RKO (cell line): ENCODE data around the gene CLBA1.

ENCODE experiments used
- DNase-seq: peaks from one replicate; pipeline ENCODE4 v3.0.0-alpha.2; 2016; ENCODE audit warnings: low spot score

CLBA1 gene

DNA sequence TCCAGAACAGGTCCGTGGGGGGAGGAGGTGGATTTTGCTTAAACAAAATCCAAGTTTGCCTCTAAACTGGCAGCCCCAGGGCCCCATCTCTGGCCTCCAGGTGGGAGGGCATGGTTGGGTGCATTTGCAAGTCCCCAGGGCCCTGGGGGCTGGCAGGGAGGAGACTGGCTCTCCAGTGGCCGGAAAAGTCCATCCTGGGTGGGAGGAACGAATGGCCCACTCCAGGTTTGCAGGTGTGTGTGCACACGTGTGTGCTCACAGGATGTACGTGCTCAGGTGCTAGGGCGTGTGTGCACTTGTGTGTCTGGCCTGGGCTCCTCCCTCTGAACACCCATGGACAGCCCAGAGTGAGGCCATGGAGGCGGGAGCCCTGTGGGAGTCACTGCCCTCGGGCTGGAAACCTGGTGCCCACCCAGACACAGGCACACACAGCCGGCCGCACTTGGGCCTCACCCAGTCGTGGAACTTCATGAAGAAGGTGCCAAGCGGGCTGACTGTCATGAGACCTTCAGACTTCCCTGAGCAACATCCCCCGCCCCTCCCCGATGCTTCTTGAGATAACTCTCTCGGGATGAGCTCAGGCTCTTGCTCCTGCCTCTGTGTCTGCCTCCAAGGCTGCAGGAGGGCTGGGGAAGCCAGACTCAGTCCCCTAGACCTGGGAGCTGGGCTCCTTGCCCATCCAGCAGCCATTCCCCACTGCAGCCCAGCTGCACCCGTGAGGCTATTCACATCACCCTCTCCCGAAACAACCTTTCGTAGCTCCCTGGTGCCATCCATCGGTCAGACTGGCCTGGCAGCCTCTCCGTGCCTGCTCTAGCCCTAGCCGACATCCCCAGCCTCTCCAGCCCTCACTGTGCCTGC lies 16.8 kb upstream of the CLBA1 start:
- no peak for DNase-seq

DNA sequence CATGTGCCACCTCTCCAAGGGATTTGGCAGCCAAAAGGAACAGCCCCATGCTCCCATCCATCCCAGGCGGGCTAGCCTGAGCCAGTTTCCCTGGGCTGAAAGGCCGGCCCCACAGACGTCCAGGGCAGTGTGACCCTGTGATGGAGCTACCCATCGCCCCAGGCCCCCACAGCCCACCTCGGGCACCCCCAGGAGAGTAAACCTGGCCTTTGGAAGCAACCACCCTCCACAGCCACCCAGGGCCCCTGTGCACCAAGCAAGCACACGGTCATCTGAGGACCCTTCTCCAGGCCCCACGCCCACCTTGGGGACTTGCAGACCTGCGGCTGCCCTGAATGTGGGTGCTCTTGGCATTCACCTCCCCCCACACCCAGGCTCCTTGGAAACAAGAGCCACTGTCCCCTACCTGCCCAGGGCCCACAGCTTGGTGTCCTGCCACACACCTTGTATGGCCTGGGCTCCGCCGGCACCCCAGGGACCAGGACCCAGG lies 15.8 kb upstream of the CLBA1 start:
- no peak for DNase-seq

DNA sequence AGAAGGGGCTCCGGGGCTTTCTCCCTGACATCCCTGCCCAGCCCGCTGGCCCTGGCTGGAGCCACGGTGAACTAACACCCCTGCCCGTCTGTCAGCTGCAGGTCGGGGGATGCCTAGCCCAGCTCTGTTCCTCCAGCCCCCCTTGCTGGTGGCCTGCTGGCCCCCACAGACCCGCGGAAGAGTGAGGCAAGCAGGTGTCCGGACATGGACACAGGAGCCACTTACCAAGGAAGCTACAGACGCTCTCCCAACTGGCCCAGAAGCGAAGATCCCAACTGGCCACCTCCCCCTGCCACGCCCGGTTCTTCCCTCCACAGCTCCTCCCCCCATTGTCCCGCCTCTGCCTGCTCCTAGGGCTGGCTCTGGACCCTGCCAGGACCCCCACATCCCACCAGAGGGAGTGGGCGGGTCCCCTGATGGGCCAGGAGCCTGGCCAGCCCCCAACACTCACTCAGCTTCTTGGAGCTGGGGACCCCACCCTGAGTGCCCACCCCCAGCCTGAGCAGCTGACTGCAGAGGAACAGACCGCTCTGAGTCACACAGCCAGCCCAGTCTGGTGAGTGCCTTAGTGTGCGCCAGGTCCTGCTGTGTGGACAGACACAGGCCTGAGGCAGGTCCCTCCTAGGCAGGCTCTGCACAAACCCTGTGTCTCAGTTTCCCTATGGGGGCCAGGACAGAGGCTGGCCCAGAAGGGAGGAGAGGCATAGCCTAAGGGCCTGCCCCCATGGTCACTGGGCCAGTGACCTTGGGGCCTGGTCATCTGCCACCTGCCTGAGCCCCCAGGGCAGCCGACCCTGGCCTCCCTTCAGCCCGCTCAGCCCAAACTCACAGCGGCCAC lies 15.1 kb upstream of the CLBA1 start:
- peak; percentile 76 for DNase-seq

DNA sequence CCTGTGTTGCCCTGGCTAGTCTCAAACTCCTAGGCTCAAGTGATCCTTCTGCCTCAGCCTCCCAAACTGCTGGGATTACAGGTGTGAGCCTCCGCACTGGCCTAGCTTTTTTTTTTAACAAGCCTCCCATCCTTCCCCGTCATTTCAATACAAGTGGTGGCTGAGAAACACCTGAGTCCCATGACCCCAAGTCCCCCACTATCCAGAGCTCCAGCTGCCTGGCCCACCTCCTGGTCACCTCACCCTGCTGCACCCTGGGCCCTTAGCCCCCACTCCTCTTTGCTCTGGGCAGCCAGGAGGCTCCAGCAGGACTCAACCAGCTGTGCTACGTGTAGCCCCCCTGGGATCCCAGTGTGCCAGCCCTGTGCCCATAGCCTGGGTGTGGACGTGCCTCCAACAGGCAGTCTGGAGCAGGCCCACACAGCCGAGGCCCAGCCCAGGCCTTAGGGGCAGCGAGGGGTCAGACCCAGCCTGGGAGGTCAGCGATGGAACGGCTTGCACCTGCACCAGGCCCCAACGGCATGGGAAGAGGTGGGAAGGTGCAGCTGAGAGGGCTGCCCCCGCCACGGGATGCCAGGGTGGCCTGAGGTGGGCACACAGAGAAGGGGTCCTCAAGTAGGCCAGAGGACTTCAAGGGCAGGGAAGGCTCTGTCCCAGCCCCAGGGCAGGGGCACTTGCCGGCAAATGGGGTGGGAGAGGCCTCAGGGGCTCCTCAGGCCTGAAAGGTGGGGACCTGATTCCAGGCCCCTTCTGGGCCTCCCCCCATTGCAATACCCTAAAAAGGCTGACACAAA lies 13.9 kb upstream of the CLBA1 start:
- DNase-seq: no peak

DNA sequence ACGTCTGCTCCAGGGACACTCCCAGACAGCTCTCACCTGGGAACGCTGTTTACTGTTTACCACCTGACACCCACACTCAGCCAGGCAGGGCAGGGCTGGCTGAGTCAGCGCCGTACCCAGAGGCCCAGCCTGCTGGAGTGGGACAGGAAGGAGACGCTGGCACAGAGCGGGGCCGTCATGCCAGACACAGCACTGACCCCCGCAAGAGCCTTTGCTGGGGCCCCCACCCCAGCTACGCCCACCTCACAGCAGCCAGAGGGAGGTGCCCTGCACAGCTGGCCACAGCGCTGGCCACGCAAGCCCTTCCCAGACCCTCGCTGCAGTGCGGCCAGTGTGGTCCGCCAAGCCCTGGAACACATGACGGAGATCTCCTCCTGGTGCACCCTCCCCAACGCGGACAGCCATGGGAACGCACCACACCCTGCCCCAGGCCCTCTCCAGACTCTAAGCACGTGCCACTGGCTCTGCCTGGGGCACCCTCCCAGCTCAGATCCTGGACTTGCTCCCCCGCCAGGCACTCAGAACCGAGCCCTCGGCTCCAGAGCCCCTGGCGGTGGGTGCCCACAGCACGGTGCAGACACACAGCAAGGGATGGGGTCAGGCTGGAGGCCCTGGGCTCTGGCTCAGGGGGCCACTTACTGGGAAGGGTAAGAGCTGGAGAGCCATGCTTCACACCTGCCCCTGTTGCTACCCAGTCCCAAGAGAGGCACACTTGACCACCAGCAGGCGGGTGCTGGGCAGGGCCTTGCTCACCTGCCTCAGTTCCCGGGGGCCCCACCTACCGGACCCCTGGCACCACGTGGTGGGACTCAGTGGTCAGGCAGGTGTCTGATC lies 13.1 kb upstream of the CLBA1 start:
- no peak for DNase-seq

DNA sequence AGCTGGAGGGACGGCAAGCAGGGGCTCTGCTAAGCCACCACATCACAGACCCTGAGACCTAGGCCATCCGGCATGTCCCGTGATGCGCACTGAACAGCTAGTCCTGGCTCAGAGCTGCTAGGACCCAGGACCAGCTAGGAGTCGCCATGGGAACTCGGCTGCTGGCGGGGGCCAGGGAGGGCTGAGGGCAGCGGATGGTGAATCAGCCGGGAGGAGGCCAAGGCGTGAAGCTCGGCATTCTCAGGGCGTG lies 12.5 kb upstream of the CLBA1 start:
- peak; percentile 96 for DNase-seq

DNA sequence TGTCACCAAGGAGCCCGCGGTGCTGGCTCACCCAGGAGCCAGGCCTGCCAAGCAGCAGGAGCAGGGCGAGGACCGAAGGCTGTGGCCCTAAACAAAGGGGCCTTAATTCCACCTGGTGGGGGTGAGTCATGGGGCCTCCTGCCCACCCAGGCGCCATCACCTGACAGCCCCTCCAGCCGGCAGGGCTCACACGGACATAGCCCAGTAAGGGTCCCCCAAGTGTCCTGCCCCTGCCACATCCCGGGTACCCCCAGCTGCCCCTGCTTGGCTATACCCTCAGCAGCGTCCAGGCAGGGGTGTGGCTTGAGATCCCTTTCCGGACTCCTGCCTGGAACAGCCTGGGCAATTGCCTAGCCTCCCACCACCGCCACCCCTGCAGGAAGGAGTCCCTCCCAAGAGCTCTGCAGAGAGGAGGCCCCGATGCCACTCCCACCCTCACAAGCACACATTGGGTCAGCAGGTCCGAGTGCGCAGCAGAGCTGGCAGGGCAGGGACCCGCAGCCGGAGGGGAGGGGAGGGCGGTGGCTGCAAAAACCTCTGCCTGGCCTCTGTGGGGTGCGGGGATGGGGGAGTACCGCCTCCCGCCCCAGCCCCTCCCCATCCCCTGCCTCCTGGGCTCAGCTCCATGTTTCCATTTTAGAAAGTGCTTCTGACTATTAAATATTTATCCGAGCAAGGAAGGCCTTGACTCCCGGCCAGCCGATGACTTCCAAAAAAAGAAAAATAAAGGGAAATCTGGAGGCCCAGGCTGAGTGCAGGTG lies 12.0 kb upstream of the CLBA1 start:
- peak; percentile 66 for DNase-seq

DNA sequence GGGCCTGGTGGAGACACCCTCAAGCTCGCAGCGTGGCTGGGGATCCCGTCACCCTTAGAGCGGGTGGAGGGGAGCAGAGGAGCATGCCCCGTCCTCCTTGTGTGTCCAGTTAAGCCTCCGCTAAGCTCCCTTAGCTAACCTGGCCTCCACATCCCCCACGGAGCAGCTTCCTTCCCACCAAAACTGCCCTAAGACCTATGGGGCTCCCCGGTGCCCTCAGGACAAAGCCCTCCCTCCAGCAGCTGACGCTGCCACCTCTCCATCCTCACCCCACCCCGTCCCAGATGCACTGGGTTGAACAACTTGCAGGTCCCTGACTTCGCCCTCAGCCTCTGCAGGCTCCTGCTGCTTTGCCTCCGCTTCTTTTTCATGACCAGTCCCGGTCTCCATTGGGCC lies 11.4 kb upstream of the CLBA1 start:
- no peak for DNase-seq

DNA sequence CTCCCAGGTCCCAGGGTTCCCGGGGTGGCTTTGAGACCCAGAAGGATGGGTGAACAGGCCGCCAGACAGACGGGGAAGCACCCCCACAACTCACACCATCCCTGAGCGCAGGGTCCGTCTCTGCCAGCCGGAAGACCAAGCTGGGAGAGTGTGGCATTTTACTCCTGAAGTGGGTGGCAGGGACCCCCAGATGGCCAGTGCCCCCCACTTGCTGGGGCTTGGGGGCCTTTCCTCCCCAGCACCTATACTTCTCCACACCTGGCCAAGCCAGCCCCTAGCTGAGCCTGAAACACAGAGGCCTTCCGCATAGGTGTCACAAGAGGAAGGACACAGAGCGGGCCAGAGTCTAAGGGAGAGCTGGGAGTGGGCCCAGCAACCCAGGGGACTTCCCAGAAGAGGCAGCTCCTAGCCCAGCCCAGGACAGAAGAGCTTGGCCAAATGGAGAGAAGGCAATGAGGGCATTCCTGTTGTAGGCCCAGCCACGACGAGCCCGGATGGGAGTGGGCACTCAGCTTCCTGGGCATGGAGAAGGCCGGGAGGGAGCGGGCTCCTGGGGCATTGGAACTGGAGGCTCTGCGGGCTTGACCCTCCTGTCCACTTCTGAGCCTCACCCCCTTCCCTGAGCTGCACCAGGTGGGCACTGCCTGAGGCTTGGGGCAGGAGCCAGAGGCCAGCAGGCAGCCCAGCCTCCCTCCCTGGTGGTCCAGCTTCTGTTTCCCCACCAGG lies 10.8 kb upstream of the CLBA1 start:
- no peak for DNase-seq

DNA sequence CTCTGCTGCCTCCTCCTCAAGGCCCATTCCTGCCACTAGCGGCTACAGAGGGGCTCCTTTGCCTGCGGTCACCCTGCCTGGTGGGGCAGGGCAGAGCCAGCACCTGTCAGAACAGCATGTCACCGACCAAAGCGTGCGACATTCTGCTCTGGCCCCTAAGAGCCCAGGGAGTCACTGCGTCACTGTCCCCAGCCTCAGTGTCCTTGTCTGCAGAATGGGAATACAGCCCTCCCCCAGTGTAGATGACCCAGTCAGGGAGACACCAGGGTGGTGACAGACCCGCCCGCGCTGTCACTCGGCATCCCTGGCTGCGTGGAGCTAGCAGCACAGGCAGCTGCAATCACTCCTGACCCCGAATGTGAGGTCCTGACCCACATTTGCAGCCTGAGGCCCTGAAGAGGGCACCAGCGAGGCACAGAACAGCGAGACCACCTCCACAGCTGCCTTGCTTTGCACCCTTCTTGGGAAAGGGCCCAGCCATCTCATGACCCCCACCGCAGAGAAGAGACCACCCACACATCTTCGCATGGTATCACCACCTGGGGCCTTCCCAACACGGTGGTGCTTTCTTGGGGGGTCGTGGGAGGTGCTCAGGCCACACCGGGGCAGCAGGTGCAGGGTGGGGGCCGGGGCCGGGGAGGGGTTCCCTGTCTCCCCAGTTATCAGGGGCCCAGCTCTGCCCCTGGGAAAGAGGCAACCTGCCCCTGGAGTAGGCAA lies 9.9 kb upstream of the CLBA1 start:
- DNase-seq: no peak

DNA sequence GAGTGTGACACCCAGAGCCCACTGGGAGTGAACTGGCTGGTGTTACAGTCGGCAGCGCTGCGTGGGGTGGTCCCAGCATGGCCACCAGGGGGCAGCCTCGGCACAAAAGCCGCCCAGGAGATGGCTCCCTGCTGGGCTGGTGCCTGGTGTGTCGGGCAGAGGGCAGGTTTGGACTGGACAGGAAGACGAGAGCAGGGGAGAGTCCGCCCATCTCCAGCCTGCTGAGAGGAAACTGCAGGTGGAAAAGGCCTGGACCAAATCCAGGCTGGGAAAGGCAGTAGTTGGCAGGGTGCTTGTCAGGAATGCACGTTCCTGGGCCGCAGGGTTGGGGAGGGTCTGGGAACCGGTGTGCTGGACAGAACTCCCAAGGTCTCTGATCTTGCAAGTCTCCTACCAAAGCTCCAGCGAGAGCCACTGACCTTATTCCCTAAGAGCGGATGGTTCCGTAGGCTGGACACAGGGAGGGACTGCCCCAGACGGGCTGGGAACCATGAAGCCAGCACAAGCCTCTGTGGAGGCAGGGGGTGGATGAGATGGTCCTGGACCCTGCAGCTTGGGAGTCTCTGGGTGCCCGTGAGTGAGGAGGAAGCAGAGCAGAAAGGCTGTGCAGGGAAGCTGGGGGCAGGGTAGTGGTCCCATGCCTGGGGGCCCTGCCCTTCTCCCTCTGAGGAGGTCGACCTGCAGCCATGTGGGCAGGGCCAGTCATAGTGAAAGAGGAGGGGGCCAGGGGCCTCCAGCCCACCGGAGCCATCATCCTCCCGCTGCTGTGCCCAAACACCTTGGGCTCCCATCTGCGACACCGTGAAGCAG lies 9.2 kb upstream of the CLBA1 start:
- peak; percentile 81 for DNase-seq

DNA sequence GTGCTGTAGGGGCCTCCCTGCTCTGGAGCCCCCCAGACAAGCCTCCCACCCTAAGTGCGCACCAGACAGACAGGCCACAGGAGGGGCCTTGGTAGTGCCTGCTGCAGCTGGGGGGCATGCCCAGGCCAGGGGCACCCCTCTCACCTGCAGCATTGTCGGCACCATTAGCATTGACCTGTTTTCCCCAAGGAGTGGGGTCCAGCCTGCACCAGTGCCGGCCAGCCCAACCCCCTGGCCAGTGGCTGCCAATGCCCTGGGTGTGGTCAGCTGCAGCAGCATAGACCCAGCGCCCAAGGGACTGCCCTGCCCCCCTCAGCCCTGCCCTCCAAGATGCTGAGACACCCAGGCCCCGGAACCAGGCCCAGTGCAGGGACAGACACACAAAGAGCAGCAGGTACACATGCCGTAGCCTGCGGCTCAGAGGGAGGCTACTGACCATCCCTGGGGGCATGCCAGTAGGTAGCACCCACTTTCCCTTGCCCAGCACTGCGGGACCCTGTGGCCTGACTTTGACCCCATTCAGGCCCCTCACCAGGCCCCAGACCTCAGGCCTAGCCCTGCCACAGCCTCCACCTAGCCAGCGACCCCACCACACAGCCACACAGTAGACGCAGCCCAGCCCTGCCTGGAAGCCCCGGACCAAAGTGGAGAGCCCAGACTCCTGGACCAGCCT lies 8.4 kb upstream of the CLBA1 start:
- peak; percentile 24 for DNase-seq

DNA sequence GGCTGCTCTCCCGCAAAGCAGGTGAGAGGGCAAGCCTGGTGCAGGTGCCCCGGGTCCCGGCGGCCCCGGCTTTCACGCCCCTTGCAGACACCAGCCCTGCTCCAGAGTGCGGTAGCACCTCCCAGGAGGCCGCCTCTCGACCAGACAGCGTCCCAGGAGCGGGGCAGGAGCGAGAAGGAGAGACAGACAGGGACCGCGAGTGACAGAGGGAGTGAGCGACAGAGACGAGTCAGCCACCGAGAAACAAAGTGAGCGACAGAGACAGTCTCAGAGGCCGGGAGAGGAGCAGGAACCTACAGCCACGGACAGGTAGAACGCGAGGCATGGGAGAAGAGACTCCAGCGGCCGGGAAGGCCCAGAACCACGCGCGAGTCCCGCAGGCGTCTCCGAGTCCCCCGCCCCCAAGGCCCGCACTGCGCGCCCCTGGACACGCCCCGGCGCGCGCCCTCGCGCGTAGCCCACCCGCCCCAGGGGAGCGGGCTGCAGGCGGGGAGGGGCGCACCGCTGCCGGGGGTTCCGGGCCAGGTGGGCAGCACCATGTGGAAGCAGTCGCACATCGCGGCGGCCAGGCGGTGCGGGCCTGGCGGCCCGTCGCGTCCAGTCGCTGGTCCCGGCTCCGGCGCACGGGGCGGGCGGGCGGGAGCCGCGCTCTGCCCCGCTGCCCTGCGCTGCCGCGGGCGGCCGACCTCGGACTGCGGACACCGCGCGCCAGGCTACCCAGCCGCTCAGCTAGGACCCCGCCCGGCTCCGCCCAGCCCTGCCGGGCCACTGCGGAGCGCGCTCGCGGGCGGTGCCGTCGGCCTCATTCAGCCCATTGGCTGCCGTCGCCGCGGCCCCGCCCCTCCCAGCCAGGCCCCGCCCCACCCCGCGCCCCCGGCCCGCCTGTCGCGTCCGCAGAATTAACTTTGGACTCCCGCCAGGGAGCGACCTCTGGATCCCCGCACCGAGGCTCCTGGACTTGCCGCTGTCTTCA lies 7.6 kb upstream of the CLBA1 start, which contains the start of gene AHNAK2:
TSS of gene AHNAK2 (minus strand) at position 694 of the 973 bp plus-strand sequence. CDS start at position 557, 137 bp downstream.
- peak; percentile 86 for DNase-seq

DNA sequence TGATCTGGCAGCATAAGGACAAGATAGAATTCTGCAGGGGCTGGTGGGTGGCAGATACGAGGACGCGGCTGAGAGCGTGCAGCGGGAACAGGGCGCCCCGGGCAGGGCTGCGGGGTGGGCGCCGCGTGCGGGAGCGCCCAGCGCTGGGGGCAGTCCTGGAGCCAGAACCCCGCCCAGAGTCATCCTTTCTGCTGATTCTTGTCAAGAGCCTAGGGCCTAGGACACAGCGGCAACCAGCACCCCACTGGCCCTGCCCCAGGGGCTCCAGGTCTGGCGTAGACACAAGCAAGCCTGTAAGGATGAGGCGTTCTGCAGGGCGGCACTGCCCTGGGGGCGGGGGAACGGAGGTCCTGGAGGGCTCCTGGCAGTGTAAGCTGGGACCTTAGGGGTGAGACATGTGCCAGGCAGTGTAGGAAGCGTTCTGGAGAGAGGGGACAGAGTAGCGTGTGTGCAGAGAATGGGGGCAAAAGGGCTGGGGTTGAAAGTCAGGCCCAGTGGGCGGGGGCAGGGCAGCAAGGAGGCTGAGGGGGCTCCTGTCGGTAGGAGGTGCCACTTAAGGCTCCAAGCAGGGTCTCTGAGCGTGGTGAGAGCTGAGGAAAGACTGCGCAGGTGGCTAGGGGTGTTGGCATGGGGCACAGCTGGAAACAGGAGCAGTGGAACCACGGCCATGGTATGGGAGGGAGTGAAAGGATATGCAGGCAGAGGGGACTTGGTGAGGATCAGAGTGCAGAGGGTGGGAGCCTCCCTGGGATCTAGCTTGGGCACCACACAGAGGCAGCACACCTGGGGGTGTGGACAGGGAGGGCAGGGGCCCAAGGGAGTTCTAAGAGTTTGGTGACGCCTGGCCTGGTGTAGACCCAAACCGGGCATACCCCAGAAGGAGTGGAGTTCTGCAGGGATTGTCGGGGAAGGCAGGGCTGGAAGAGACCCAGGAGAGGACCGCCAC lies 6.6 kb upstream of the CLBA1 start:
- DNase-seq: no peak

DNA sequence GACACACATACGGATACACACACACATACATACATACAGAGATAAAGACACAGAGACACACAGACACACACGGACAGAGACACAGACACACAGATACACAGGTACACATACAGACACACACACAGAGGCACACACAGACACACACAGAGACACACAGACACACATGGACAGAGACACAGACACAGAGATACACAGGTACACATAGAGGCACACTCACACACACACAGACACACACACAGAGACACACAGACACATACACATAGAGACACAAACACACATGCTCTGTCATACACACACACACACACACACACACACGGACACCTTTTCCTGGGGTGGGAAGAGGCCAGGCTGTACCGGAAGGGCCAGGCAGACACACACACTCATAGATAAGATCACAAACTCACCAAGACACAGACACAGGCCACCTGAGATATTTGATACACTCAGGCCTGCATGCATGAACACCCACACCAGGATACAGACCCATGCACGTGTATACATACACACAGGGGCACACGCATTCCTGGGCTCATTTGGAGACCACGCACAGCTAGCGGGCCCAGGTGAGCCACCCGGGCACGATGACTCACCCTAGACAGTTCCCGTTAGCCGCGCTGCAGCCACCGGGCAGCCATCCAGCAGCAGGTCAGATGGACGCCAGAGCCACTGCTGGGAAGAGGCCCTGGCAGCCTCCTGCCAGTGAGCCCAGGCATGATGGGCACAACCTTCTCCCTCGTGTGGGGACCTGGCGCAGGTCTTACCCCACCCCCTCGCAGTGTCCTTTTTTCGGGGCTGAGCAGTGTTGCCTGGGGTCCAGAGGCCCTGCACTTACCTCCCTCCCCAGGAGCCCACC lies 5.6 kb upstream of the CLBA1 start:
- DNase-seq: peak; percentile 26
